Body of pancreas (tissue), 4 donors: ENCODE data around the gene GSTO2.

Source experiments
- CTCF ChIP-seq, 7 experiments: fragments of 450-650 bp in 4 of 7; fragments of 200-600 bp in 3 of 7; sonication (generic) in 3 of 7; IDR thresholded peaks; one replicate each; pipeline ENCODE4 v1.5.1; 2016 to 2019; ENCODE audit warnings: antibody characterized with exemption in 7 of 7
- POLR2A ChIP-seq, 3 donors: fragments of 450-650 bp; IDR thresholded peaks; one replicate each; pipeline ENCODE4 v1.6.1; 2016; ENCODE audit warnings: antibody characterized with exemption in 3 of 3, mild to moderate bottlenecking in 2 of 3

- no peak for TF ChIP-seq CTCF (IDR thresholded peaks at IDR 0.05)
- TF ChIP-seq POLR2A (IDR thresholded peaks at IDR 0.05), result no peak
Measured at GRCh38 chr10:104344219-104344618, 75.2 kb downstream of the GSTO2 start.
